CD14-positive monocyte (primary cell): Measurements from ENCODE around the gene TPM1. TPM values are rescaled to one million over a fixed set of nuclear protein-coding genes. Genes with fewer than 3 reads are reported as not detected.

Experiments
- DNase-seq, 3 donors: peaks; one replicate each; pipeline ENCODE4 v3.0.0-alpha.2; 2011 to 2022
- H2AFZ ChIP-seq: 2 replicates; pipeline ENCODE4 v1.6.0; 2012; ENCODE audit warnings: mild to moderate bottlenecking, low read depth, low read length, inconsistent platforms; ENCODE audit not compliant: insufficient read depth, poor library complexity, severe bottlenecking
- H3K27ac ChIP-seq, 2 donors: 1 replicate in 1 of 2; 2 replicates in 1 of 2; pipeline ENCODE4 v1.5.1; 2012 to 2013; ENCODE audit warnings: low read length in 2 of 2, control low read depth in 1 of 2, inconsistent platforms in 1 of 2, low read depth in 1 of 2, mild to moderate bottlenecking in 1 of 2
- H3K27me3 ChIP-seq, 2 donors: one replicate each; pipeline versions ENCODE4 v1.6.0 to v1.6.1; 2011 to 2013; ENCODE audit warnings: low read length in 2 of 2; ENCODE audit not compliant: control insufficient read depth in 2 of 2, insufficient read depth in 2 of 2
- H3K36me3 ChIP-seq, 2 donors: replicated peaks in 1 of 2; 1 replicate in 1 of 2; 2 replicates in 1 of 2; pipeline versions ENCODE4 v1.5.1 to v1.6.1; 2012 to 2013; ENCODE audit warnings: low read length in 2 of 2, control low read depth in 1 of 2, inconsistent platforms in 1 of 2, mild to moderate bottlenecking in 1 of 2; ENCODE audit not compliant: insufficient read depth in 2 of 2, control insufficient read depth in 1 of 2
- H3K4me1 ChIP-seq, 2 donors: 1 replicate in 1 of 2; 2 replicates in 1 of 2; pipeline versions ENCODE4 v1.5.1 to v1.6.1; 2012 to 2013; ENCODE audit warnings: low read length in 2 of 2, control low read depth in 1 of 2, inconsistent platforms in 1 of 2, mild to moderate bottlenecking in 1 of 2, moderate library complexity in 1 of 2; ENCODE audit not compliant: insufficient read depth in 2 of 2, control insufficient read depth in 1 of 2
- H3K4me2 ChIP-seq: replicated peaks from 2 replicates; pipeline ENCODE3; 2012; ENCODE audit warnings: low read length, moderate library complexity, mild to moderate bottlenecking; ENCODE audit not compliant: poor library complexity, severe bottlenecking; ENCODE audit errors: extremely low read depth
- H3K4me3 ChIP-seq, 3 experiments: fragments of 200-600 bp in 1 of 3; sonication (generic) in 1 of 3; replicated peaks in 1 of 3; 1 replicate in 2 of 3; 2 replicates in 1 of 3; pipeline ENCODE4 v1.5.1; 2011 to 2013; ENCODE audit warnings: low read length in 3 of 3, mild to moderate bottlenecking in 3 of 3, control low read depth in 2 of 3, low read depth in 2 of 3, inconsistent platforms in 1 of 3, moderate library complexity in 1 of 3
- H3K79me2 ChIP-seq: 2 replicates; pipeline ENCODE4 v1.6.0; 2012; ENCODE audit warnings: mild to moderate bottlenecking, control low read depth, inconsistent platforms, low read length, moderate library complexity; ENCODE audit not compliant: insufficient read depth
- H3K9ac ChIP-seq: 2 replicates; pipeline ENCODE4 v1.6.0; 2017; ENCODE audit warnings: low read length, mild to moderate bottlenecking; ENCODE audit not compliant: insufficient read depth, poor library complexity, severe bottlenecking
- H3K9me3 ChIP-seq, 2 donors: replicated peaks in 1 of 2; 1 replicate in 1 of 2; 2 replicates in 1 of 2; pipeline versions ENCODE4 v1.5.1 to v1.6.1; 2012 to 2013; ENCODE audit warnings: low read length in 2 of 2, control low read depth in 1 of 2; ENCODE audit not compliant: control insufficient read depth in 1 of 2, insufficient read depth in 1 of 2
- H4K20me1 ChIP-seq: 2 replicates; pipeline ENCODE4 v1.6.0; 2012; ENCODE audit warnings: mild to moderate bottlenecking, low read length, control low read depth, moderate library complexity; ENCODE audit not compliant: insufficient read depth
- H3K27ac Mint-ChIP-seq, 7 donors: one replicate each; pipeline ENCODE4 v1.8.0; 2020; ENCODE audit warnings: mild to moderate bottlenecking in 7 of 7, mixed read lengths in 7 of 7, moderate library complexity in 6 of 7, inconsistent platforms in 2 of 7
- H3K27me3 Mint-ChIP-seq, 3 donors: one replicate each; pipeline ENCODE4 v1.8.0; 2021 to 2022; ENCODE audit warnings: low read depth in 3 of 3, mild to moderate bottlenecking in 3 of 3, mixed read lengths in 3 of 3, moderate library complexity in 3 of 3, inconsistent platforms in 1 of 3
- H3K36me3 Mint-ChIP-seq, 2 donors: one replicate each; pipeline ENCODE4 v1.8.0; 2020; ENCODE audit warnings: mixed read lengths in 2 of 2, inconsistent platforms in 1 of 2, mild to moderate bottlenecking in 1 of 2
- H3K4me1 Mint-ChIP-seq: one replicate; pipeline ENCODE4 v1.8.0; 2020; ENCODE audit warnings: mild to moderate bottlenecking, mixed read lengths
- H3K4me3 Mint-ChIP-seq, 2 donors: one replicate each; pipeline ENCODE4 v1.8.0; 2020; ENCODE audit warnings: mild to moderate bottlenecking in 2 of 2, mixed read lengths in 2 of 2, moderate library complexity in 1 of 2
- H3K9me3 Mint-ChIP-seq, 7 donors: one replicate each; pipeline ENCODE4 v1.8.0; 2020 to 2022; ENCODE audit warnings: mixed read lengths in 7 of 7, mild to moderate bottlenecking in 6 of 7, moderate library complexity in 6 of 7, inconsistent platforms in 2 of 7
- CTCF ChIP-seq: fragments of 200-600 bp; IDR thresholded peaks from one replicate; pipeline ENCODE4 v1.8.0; 2022; ENCODE audit warnings: antibody characterized with exemption, mild to moderate bottlenecking
- WGBS: methylation state at CpG from one replicate; pipeline ENCODE4 v1.1.5; 2013; ENCODE audit warnings: missing lambda C conversion rate; ENCODE audit not compliant: insufficient coverage; 5-methylcytosine and 5-hydroxymethylcytosine counted together
- intact Hi-C, 2 donors: fragments of 100-400 bp; cut with micrococcal nuclease; formaldehyde crosslinking; loops; one replicate each; pipeline versions ENCODE4 v1.15.0 to v1.15.1; 2023
- polyA plus RNA-seq, 3 donors: library from polyadenylated mRNA; depleted of rRNA in 1 of 3; unstranded in 2 of 3; stranded (reverse) in 1 of 3; fragments of 300-500 nt in 2 of 3; fragments of >200 nt in 1 of 3; fragmentation: Illumina TruSeq in 2 of 3; gene quantifications; 1 replicate in 2 of 3; 2 replicates in 1 of 3; pipeline ENCODE4 v1.2.3, GENCODE V29; 2012 to 2021

The TPM1 gene
- polyA plus RNA-seq, 3 donors = 11.7 to 15.9 (median 11.9) TPM

DNA sequence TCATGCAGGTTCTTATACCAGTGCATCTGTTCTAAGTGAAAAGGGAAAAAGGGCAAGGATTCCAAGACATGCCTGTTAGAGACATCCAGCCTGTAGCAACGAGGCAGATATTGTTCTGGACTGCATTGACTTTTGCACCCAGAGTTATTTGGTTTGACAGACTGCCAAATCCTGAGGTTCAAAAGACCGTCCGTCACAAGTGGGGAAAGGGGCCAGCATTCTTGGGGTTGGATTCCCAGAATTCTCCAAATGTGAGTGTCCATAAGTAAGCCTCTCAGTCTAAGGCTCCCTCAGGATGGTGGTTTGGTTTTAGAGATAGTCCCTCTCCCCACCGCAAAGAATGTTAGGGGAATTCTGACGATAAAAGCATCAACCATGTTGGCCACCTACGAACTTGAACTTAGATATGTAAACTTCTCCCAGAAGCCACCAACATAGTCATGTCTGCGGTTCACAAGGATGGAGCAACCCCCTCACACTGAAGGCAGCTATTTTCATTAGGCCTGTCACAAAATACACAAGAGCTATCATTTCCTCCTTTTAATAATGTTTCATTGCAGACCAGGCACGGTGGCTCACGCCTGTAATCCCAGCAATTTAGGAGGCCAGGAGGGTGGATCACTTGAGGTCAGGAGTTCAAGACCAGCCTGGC is 65.5 kb downstream of the TPM1 start:
- Mint-ChIP-seq H3K4me1 (peaks cover 49% of the 10 kb centered on the region), H3K36me3 (peaks cover 0 to 3% of the 10 kb centered on the region in 2 donors), H3K4me3 (no peak overlapping the region), H3K27me3 (peaks cover 0 to 2% (median 2%) of the 10 kb centered on the region in 3 donors), H3K27ac (no peak overlapping the region), H3K9me3 (peaks cover 3 to 16% (median 11%) of the 10 kb centered on the region in 7 donors)
- Histone ChIP-seq H3K36me3 (no peaks in the 10 kb centered on the region), H4K20me1 (no peaks in the 10 kb centered on the region), H3K9me3 (peaks cover 6 to 12% of the 10 kb centered on the region in 2 donors), H2AFZ (no peak overlapping the region), H3K27me3 (no peaks in the 10 kb centered on the region), H3K27ac (no peak overlapping the region), H3K9ac (no peak overlapping the region), H3K4me3 (no peak overlapping the region), H3K4me1 (peaks cover 23 to 27% of the 10 kb centered on the region in 2 donors), H3K4me2 (no peak overlapping the region), H3K79me2 (no peaks in the 10 kb centered on the region)
- DNase-seq = no peak
- no peak for TF ChIP-seq CTCF
- WGBS = 77% methylated on average over 2 of the region's 9 CpGs
- intact Hi-C loops = no loop called here

- no peak for TF ChIP-seq CTCF
- H3K9ac ChIP-seq = no peak overlapping the region
- peaks cover 6 to 12% of the 10 kb centered on the region in 2 donors for H3K9me3 ChIP-seq
- no peak overlapping the region for H3K4me2 ChIP-seq
- no peak overlapping the region for H3K4me3 Mint-ChIP-seq
- no peaks in the 10 kb centered on the region for H3K79me2 ChIP-seq
- peak overlapping the region in 1 of 7 donors; percentile 21 for H3K27ac Mint-ChIP-seq
- H3K4me1 Mint-ChIP-seq = peaks cover 34% of the 10 kb centered on the region
- peaks cover 0 to 3% of the 10 kb centered on the region in 2 donors for H3K36me3 Mint-ChIP-seq
- no peak overlapping the region for H2AFZ ChIP-seq
- no peaks in the 10 kb centered on the region for H3K36me3 ChIP-seq
- peaks cover 9 to 13% of the 10 kb centered on the region in 2 donors for H3K4me1 ChIP-seq
- no peaks in the 10 kb centered on the region for H4K20me1 ChIP-seq
- no peak overlapping the region for H3K4me3 ChIP-seq
- no peaks in the 10 kb centered on the region for H3K27me3 ChIP-seq
- intact Hi-C loops = no loop called here
- H3K27me3 Mint-ChIP-seq = peaks cover 0 to 3% (median 2%) of the 10 kb centered on the region in 3 donors
- DNase-seq = no peak
- WGBS = 100% methylated on average over 2 of the region's 2 CpGs
- peaks cover 3 to 16% (median 11%) of the 10 kb centered on the region in 7 donors for H3K9me3 Mint-ChIP-seq
- H3K27ac ChIP-seq = no peak overlapping the region
These were observed 67.0 kb downstream of the TPM1 start for GRCh38 chr15:63109498-63109897.
